SK-N-MC (cell line): ENCODE data around the gene NRN1.

Experiments used
- EZH2 ChIP-seq: fragments of 200-600 bp; sonication (generic); IDR thresholded peaks from one replicate; pipeline ENCODE4 v1.6.1; 2017; ENCODE audit warnings: antibody characterized with exemption
- POLR2AphosphoS5 ChIP-seq: IDR thresholded peaks from 2 replicates; pipeline ENCODE4 v1.6.1; 2012; ENCODE audit warnings: mild to moderate bottlenecking, low read depth, low read length, borderline replicate concordance

GRCh38 chr6:5968817-5969734, 37.6 kb downstream of the NRN1 start:
- TF ChIP-seq POLR2AphosphoS5 (no peak), EZH2 (no peak)
